Panc1 (cell line): ENCODE data around the gene TWF1. TPM values are rescaled to one million over a fixed set of nuclear protein-coding genes. Genes with fewer than 3 reads are reported as not detected.

Experiments used
- ATAC-seq: fragments of 200-7000 bp; cut with Tn5 transposase; 2 replicates; pipeline ENCODE4 v1.9.1; 2020; ENCODE audit warnings: mild to moderate bottlenecking, moderate library complexity
- BruUV-seq: library from RNA; stranded (reverse); fragments of 400-500 nt; replicated peaks from 2 replicates; lab custom pipeline; 2021; lab: Mats Ljungman, UMichigan
- CTCF ChIA-PET: fragments of 300-600 bp; sonication (Branson Sonifier 250); formaldehyde crosslinking; loops from one replicate; lab custom pipeline; 2022; ENCODE audit warnings: antibody characterized with exemption; lab: Charles Lee
- POLR2A ChIA-PET: fragments of 300-600 bp; sonication (Branson Sonifier 250); formaldehyde crosslinking; loops from one replicate; lab custom pipeline; 2022; ENCODE audit warnings: antibody characterized with exemption; lab: Charles Lee
- DNase-seq: peaks from one replicate; pipeline ENCODE4 v3.0.0-alpha.2; 2010; ENCODE audit warnings: low read depth, low spot score
- H3K27ac ChIP-seq: 2 replicates; pipeline ENCODE4 v1.5.1; 2011; ENCODE audit warnings: mild to moderate bottlenecking, low read length, inconsistent platforms
- H3K27me3 ChIP-seq: fragments of 200-500 bp; sonication (Bioruptor generic); 2 replicates; pipeline ENCODE4 v1.6.0; 2014; ENCODE audit warnings: low read length, inconsistent platforms; ENCODE audit not compliant: control insufficient read depth, insufficient read depth
- H3K36me3 ChIP-seq: fragments of 200-500 bp; sonication (Bioruptor generic); 2 replicates; pipeline ENCODE4 v1.5.1; 2014; ENCODE audit warnings: inconsistent platforms, mild to moderate bottlenecking, low read length, moderate library complexity; ENCODE audit not compliant: control insufficient read depth, insufficient read depth
- H3K4me1 ChIP-seq: 2 replicates; pipeline ENCODE4 v1.5.1; 2011; ENCODE audit warnings: inconsistent platforms, mild to moderate bottlenecking, low read length, moderate library complexity; ENCODE audit not compliant: control insufficient read depth, insufficient read depth
- H3K4me3 ChIP-seq, 2 experiments: 2 replicates each; pipeline ENCODE4 v1.5.1; 2011 to 2012; ENCODE audit warnings: low read depth in 2 of 2, low read length in 2 of 2, mild to moderate bottlenecking in 2 of 2, inconsistent platforms in 1 of 2, moderate library complexity in 1 of 2
- H3K9me3 ChIP-seq: fragments of 200-500 bp; sonication (Bioruptor generic); 2 replicates; pipeline ENCODE4 v1.5.1; 2014; ENCODE audit warnings: low read depth, mild to moderate bottlenecking, inconsistent platforms, low read length, moderate library complexity; ENCODE audit not compliant: control insufficient read depth, insufficient read depth
- POLR2AphosphoS5 ChIP-seq: IDR thresholded peaks from 2 replicates; pipeline ENCODE4 v1.6.1; 2012; ENCODE audit warnings: mild to moderate bottlenecking, low read depth, low read length, moderate library complexity
- REST ChIP-seq, 2 experiments: IDR thresholded peaks; 2 replicates each; pipeline ENCODE4 v1.6.1; 2011 to 2012; ENCODE audit warnings: low read depth in 2 of 2, control low read depth in 1 of 2, low read length in 1 of 2, mild to moderate bottlenecking in 1 of 2, moderate library complexity in 1 of 2; ENCODE audit not compliant: insufficient read depth in 1 of 2
- SIN3A ChIP-seq: IDR thresholded peaks from 2 replicates; pipeline ENCODE4 v1.6.1; 2012; ENCODE audit warnings: low read depth, mild to moderate bottlenecking, low read length, moderate library complexity, borderline replicate concordance; ENCODE audit not compliant: insufficient read depth
- TCF7L2 ChIP-seq: IDR thresholded peaks from 2 replicates; pipeline ENCODE4 v1.6.1; 2011; ENCODE audit warnings: mild to moderate bottlenecking, low read depth, low read length, inconsistent platforms
- in situ Hi-C: cut with HindIII; loops from 2 replicates; pipeline ENCODE4 v1.10.0; 2016; ENCODE audit warnings: low sequenced_read_pairs, low pct_unique_long_range_greater_than_20kb
- intact Hi-C: fragments of 100-400 bp; cut with micrococcal nuclease; formaldehyde crosslinking; loops from one replicate; pipeline ENCODE4 v1.10.0; 2022; ENCODE audit not compliant: unreplicated experiment
- total RNA-seq: library from RNA; stranded (reverse); gene quantifications from one replicate; pipeline ENCODE4 v1.2.1, GENCODE V29; 2021; ENCODE audit not compliant: unreplicated experiment
- TF ChIP-seq, protein P1 (sequence below): fragments of 450-650 bp; IDR thresholded peaks from 2 replicates; pipeline ENCODE4 v1.5.1; 2017; ENCODE audit warnings: mild to moderate bottlenecking

Gene TWF1
- total RNA-seq, 1 experiment from 2014 or later: 103 TPM

DNA sequence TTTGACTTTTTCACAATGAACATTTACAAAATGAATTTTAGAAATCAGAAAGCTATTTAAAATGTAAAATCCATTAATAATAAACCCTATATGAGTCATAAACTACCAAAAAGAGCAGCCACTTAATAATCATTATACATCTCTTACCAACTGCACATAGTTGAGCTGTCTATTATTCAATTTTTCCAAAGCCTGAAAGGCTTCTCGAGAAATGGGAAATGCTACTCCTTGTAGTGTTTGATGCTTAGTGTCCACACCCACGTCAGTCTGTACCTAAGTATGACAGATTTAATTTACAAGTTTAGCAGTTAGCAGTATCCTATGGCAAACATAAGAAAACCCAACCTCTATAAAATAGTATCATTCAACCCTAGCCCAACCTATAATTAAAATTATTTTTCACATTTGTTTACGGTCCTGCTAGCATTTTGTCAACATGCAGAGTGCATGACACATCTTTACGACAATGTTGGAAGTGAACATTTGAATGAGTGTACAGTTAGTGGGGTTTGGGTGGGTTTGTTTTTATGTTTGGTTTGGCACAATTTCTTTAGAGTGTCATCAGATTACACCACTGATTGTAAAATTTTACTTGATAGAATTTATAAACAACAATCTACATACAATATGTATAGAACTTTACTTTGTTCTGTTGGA lies 8.4 kb downstream of the TWF1 start:
- Histone ChIP-seq H3K27ac (no peak overlapping the region), H3K4me1 (no peaks in the 10 kb centered on the region; the same call in 1 of the 2 replicates), H3K36me3 (peaks cover 52% of the 10 kb centered on the region), H3K9me3 (no peaks in the 10 kb centered on the region), H3K27me3 (no peaks in the 10 kb centered on the region), H3K4me3 (no peak overlapping the region)
- no TSS peak for BruUV-seq
- ChIA-PET CTCF (interaction anchor here (0.7 kb wide), 1 partner anchor 87 kb away, joined by 4 read pairs; no protein-coding TSS in a partner anchor), POLR2A (no interaction called here)
- intact Hi-C loops: no loop called here
- TF ChIP-seq SIN3A: no peak
- TF ChIP-seq, protein P1, sequence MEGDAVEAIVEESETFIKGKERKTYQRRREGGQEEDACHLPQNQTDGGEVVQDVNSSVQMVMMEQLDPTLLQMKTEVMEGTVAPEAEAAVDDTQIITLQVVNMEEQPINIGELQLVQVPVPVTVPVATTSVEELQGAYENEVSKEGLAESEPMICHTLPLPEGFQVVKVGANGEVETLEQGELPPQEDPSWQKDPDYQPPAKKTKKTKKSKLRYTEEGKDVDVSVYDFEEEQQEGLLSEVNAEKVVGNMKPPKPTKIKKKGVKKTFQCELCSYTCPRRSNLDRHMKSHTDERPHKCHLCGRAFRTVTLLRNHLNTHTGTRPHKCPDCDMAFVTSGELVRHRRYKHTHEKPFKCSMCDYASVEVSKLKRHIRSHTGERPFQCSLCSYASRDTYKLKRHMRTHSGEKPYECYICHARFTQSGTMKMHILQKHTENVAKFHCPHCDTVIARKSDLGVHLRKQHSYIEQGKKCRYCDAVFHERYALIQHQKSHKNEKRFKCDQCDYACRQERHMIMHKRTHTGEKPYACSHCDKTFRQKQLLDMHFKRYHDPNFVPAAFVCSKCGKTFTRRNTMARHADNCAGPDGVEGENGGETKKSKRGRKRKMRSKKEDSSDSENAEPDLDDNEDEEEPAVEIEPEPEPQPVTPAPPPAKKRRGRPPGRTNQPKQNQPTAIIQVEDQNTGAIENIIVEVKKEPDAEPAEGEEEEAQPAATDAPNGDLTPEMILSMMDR: no peak
- TF ChIP-seq TCF7L2: no peak
- no peak for TF ChIP-seq POLR2AphosphoS5
- TF ChIP-seq REST (IDR thresholded peaks at IDR 0.05; ENCODE audit: insufficient read depth in 1 of 2, low read depth in 2 of 2, low read length in 1 of 2): no peak
- in situ Hi-C loops: no loop called here
- DNase-seq (no peak), ATAC-seq (no peak)

- peaks cover 47% of the 10 kb centered on the region for H3K36me3 ChIP-seq
- H3K4me3 ChIP-seq: no peak overlapping the region
- H3K9me3 ChIP-seq: no peaks in the 10 kb centered on the region
- H3K4me1 ChIP-seq: no peaks in the 10 kb centered on the region; the same call in 1 of the 2 replicates
- ChIA-PET POLR2A (interaction anchor here (0.8 kb wide), 1 partner anchor 9 kb away, joined by 3 read pairs; no protein-coding TSS in a partner anchor), CTCF (no interaction called here)
- in situ Hi-C loops: no loop called here
- TF ChIP-seq SIN3A (no peak), TCF7L2 (peak; percentile 72; the same call in 1 of the 2 replicates), REST (IDR thresholded peaks at IDR 0.05; ENCODE audit: insufficient read depth in 1 of 2, low read depth in 2 of 2, low read length in 1 of 2) (no peak), POLR2AphosphoS5 (no peak)
- TF ChIP-seq, protein P1: no peak
- intact Hi-C loops: no loop called here
- ATAC-seq (no peak), DNase-seq (no peak)
- no peaks in the 10 kb centered on the region for H3K27me3 ChIP-seq
- BruUV-seq: no TSS peak
- H3K27ac ChIP-seq: no peak overlapping the region
Measured at GRCh38 chr12:43795716-43796280, 10.3 kb downstream of the TWF1 start.
